IMR-90 (cell line): ENCODE measurements around the gene PSMG1. TPM values are rescaled to one million over a fixed set of nuclear protein-coding genes. Genes with fewer than 3 reads are reported as not detected.

Experiments
- ATAC-seq: fragments of 200-7000 bp; cut with Tn5 transposase; 2 replicates; pipeline ENCODE4 v1.9.1; 2020; ENCODE audit warnings: low read depth, mild to moderate bottlenecking, moderate library complexity
- BruUV-seq: library from RNA; stranded (reverse); fragments of 400-500 nt; replicated peaks from 2 replicates; lab custom pipeline; 2021; lab: Mats Ljungman, UMichigan
- CTCF ChIA-PET: fragments of 300-600 bp; formaldehyde crosslinking; extraction: SDS; loops from one replicate; lab custom pipeline; 2021; ENCODE audit warnings: antibody characterized with exemption; lab: Yijun Ruan, JAX
- POLR2A ChIA-PET: fragments of 300-600 bp; sonication (Branson Sonifier 250); formaldehyde crosslinking; loops from one replicate; lab custom pipeline; 2022; ENCODE audit warnings: antibody characterized with exemption; ENCODE audit not compliant: unreplicated experiment; lab: Charles Lee
- DNase-seq: peaks from one replicate; pipeline ENCODE4 v3.0.0; 2013
- H2AFZ ChIP-seq: replicated peaks from 2 replicates; pipeline ENCODE3; 2013; ENCODE audit warnings: low read length, mild to moderate bottlenecking; ENCODE audit not compliant: poor library complexity
- H2AK5ac ChIP-seq: 2 replicates; pipeline ENCODE4 v1.6.1; 2013; ENCODE audit warnings: low read depth, low read length, inconsistent platforms
- H2AK9ac ChIP-seq: replicated peaks from 2 replicates; pipeline ENCODE3; 2013; ENCODE audit warnings: mild to moderate bottlenecking, low read depth, low read length, moderate library complexity; ENCODE audit not compliant: poor library complexity
- H2BK120ac ChIP-seq: 2 replicates; pipeline ENCODE4 v1.6.1; 2013; ENCODE audit warnings: low read depth, low read length, inconsistent platforms
- H2BK15ac ChIP-seq: 3 replicates; pipeline ENCODE4 v1.6.1; 2013; ENCODE audit warnings: low read depth, low read length, inconsistent platforms
- H2BK20ac ChIP-seq: 2 replicates; pipeline ENCODE4 v1.6.1; 2013; ENCODE audit warnings: low read depth, mild to moderate bottlenecking, inconsistent platforms, low read length, moderate library complexity
- H2BK5ac ChIP-seq: 2 replicates; pipeline ENCODE4 v1.6.1; 2013; ENCODE audit warnings: mild to moderate bottlenecking, low read depth, low read length, inconsistent platforms; ENCODE audit not compliant: poor library complexity, severe bottlenecking
- H3K14ac ChIP-seq: replicated peaks from 2 replicates; pipeline ENCODE4 v1.6.1; 2013; ENCODE audit warnings: low read depth, low read length, inconsistent platforms
- H3K18ac ChIP-seq: 2 replicates; pipeline ENCODE4 v1.6.1; 2013; ENCODE audit warnings: low read depth, low read length, control low read depth
- H3K23ac ChIP-seq: 2 replicates; pipeline ENCODE4 v1.6.1; 2013; ENCODE audit warnings: low read depth, low read length, inconsistent platforms
- H3K27ac ChIP-seq: 2 replicates; pipeline ENCODE4 v1.5.1; 2013; ENCODE audit warnings: mild to moderate bottlenecking, control low read depth, low read length; ENCODE audit not compliant: insufficient read depth
- H3K27me3 ChIP-seq: 2 replicates; pipeline ENCODE4 v1.6.1; 2013; ENCODE audit warnings: low read length; ENCODE audit not compliant: control insufficient read depth, insufficient read depth
- H3K36me3 ChIP-seq: 2 replicates; pipeline ENCODE4 v1.6.1; 2013; ENCODE audit warnings: low read length, mixed read lengths; ENCODE audit not compliant: control insufficient read depth, insufficient read depth
- H3K4ac ChIP-seq: 2 replicates; pipeline ENCODE4 v1.6.1; 2013; ENCODE audit warnings: low read depth, low read length, inconsistent platforms
- H3K4me1 ChIP-seq: 2 replicates; pipeline ENCODE4 v1.6.1; 2013; ENCODE audit warnings: low read length, mixed read lengths; ENCODE audit not compliant: control insufficient read depth, insufficient read depth
- H3K4me2 ChIP-seq: 2 replicates; pipeline ENCODE4 v1.6.1; 2013; ENCODE audit warnings: low read depth, mild to moderate bottlenecking, control low read depth, low read length, moderate library complexity
- H3K4me3 ChIP-seq: 2 replicates; pipeline ENCODE4 v1.5.1; 2013; ENCODE audit warnings: low read depth, mild to moderate bottlenecking, control low read depth, low read length, moderate library complexity; ENCODE audit not compliant: insufficient read depth
- H3K56ac ChIP-seq: 2 replicates; pipeline ENCODE4 v1.6.1; 2013; ENCODE audit warnings: low read length, inconsistent platforms; ENCODE audit not compliant: insufficient read depth; ENCODE audit errors: extremely low read depth
- H3K79me1 ChIP-seq, 2 experiments: 2 replicates each; pipeline ENCODE4 v1.6.1; 2013; ENCODE audit warnings: low read length in 2 of 2, inconsistent platforms in 1 of 2, low read depth in 1 of 2
- H3K9ac ChIP-seq: 2 replicates; pipeline ENCODE4 v1.6.1; 2013; ENCODE audit warnings: low read depth, low read length, control low read depth
- H3K9me1 ChIP-seq: 2 replicates; pipeline ENCODE4 v1.6.1; 2013; ENCODE audit warnings: low read length, inconsistent platforms; ENCODE audit not compliant: insufficient read depth
- H3K9me3 ChIP-seq: 2 replicates; pipeline ENCODE4 v1.6.1; 2013; ENCODE audit warnings: low read length; ENCODE audit not compliant: control insufficient read depth, insufficient read depth
- H4K20me1 ChIP-seq: 2 replicates; pipeline ENCODE4 v1.6.1; 2013; ENCODE audit warnings: low read length, inconsistent platforms; ENCODE audit not compliant: insufficient read depth
- H4K5ac ChIP-seq: 2 replicates; pipeline ENCODE4 v1.6.1; 2013; ENCODE audit warnings: mild to moderate bottlenecking, low read depth, low read length, control low read depth
- H4K8ac ChIP-seq, 2 experiments: 2 replicates each; pipeline ENCODE4 v1.6.1; 2013; ENCODE audit warnings: low read depth in 2 of 2, low read length in 2 of 2, control low read depth in 1 of 2, inconsistent platforms in 1 of 2
- H4K91ac ChIP-seq: 2 replicates; pipeline ENCODE4 v1.6.1; 2013; ENCODE audit warnings: low read depth, low read length, inconsistent platforms; ENCODE audit not compliant: insufficient read depth
- BHLHE40 ChIP-seq: fragments of 150-350 bp; IDR thresholded peaks from 2 replicates; pipeline ENCODE4 v1.6.1; 2016; ENCODE audit warnings: mild to moderate bottlenecking, low read depth, low read length
- CEBPB ChIP-seq: IDR thresholded peaks from 2 replicates; pipeline ENCODE4 v1.6.1; 2012; ENCODE audit warnings: low read depth, low read length, improper control_type of control experiment
- CHD1 ChIP-seq: IDR thresholded peaks from 2 replicates; pipeline ENCODE4 v1.6.1; 2012; ENCODE audit warnings: low read depth, low read length, improper control_type of control experiment
- CTCF ChIP-seq: conservative IDR thresholded peaks from 2 replicates; pipeline ENCODE4 v1.5.1; 2012; ENCODE audit warnings: mild to moderate bottlenecking, low read depth, low read length, improper control_type of control experiment
- ELK1 ChIP-seq: fragments of 150-350 bp; IDR thresholded peaks from 2 replicates; pipeline ENCODE4 v1.6.1; 2016; ENCODE audit warnings: low read depth, mild to moderate bottlenecking, low read length, moderate library complexity, borderline replicate concordance
- FOS ChIP-seq: fragments of 150-350 bp; IDR thresholded peaks from 2 replicates; pipeline ENCODE4 v1.6.1; 2016; ENCODE audit warnings: low read depth, low read length
- MAFK ChIP-seq: IDR thresholded peaks from 2 replicates; pipeline ENCODE4 v1.6.1; 2012; ENCODE audit warnings: low read depth, low read length, improper control_type of control experiment
- MAZ ChIP-seq: IDR thresholded peaks from 2 replicates; pipeline ENCODE4 v1.6.1; 2012; ENCODE audit warnings: low read depth, mild to moderate bottlenecking, low read length, improper control_type of control experiment, moderate library complexity, borderline replicate concordance
- MXI1 ChIP-seq: IDR thresholded peaks from 2 replicates; pipeline ENCODE4 v1.6.1; 2012; ENCODE audit warnings: low read depth, mild to moderate bottlenecking, low read length, moderate library complexity, borderline replicate concordance
- NFE2L2 ChIP-seq: fragments of 150-350 bp; IDR thresholded peaks from 2 replicates; pipeline ENCODE4 v1.6.1; 2016; ENCODE audit warnings: low read depth, mild to moderate bottlenecking, low read length
- POLR2A ChIP-seq: IDR thresholded peaks from 2 replicates; pipeline ENCODE4 v1.6.1; 2012; ENCODE audit warnings: mild to moderate bottlenecking, low read depth, low read length
- RAD21 ChIP-seq: IDR thresholded peaks from 2 replicates; pipeline ENCODE4 v1.6.1; 2012; ENCODE audit warnings: low read length, improper control_type of control experiment
- RCOR1 ChIP-seq: IDR thresholded peaks from 2 replicates; pipeline ENCODE4 v1.6.1; 2012; ENCODE audit warnings: mild to moderate bottlenecking, low read length, improper control_type of control experiment; ENCODE audit not compliant: insufficient replicate concordance
- RFX5 ChIP-seq: IDR thresholded peaks from 2 replicates; pipeline ENCODE4 v1.8.0; 2012; ENCODE audit warnings: low read depth, mild to moderate bottlenecking, low read length, moderate library complexity
- SMC3 ChIP-seq: fragments of 150-350 bp; IDR thresholded peaks from 2 replicates; pipeline ENCODE4 v1.6.1; 2016; ENCODE audit warnings: low read depth, mild to moderate bottlenecking, antibody characterized with exemption, low read length, moderate library complexity
- USF2 ChIP-seq: fragments of 150-350 bp; IDR thresholded peaks from 2 replicates; pipeline ENCODE4 v1.6.1; 2017; ENCODE audit warnings: mild to moderate bottlenecking, antibody characterized with exemption, low read length, low read depth
- WGBS, 2 experiments: methylation state at CpG; one replicate each; pipeline versions ENCODE4 v1.1.5 to v1.1.7; 2013; ENCODE audit warnings: missing lambda C conversion rate in 2 of 2; ENCODE audit not compliant: insufficient read length in 1 of 2; ENCODE audit errors: extremely low coverage in 2 of 2; 5-methylcytosine and 5-hydroxymethylcytosine counted together
- dilution Hi-C: fragments of 300-500 bp; cut with HindIII; formaldehyde crosslinking; loops from one replicate; pipeline ENCODE4 v1.14.3; 2018; ENCODE audit warnings: low sequenced_read_pairs; ENCODE audit not compliant: unreplicated experiment
- in situ Hi-C: fragments of 300-500 bp; cut with MboI; formaldehyde crosslinking; loops from 3 replicates; pipeline ENCODE4 v1.14.3; 2019; ENCODE audit warnings: low sequenced_read_pairs, inconsistent platforms, mixed read lengths
- intact Hi-C: fragments of 100-400 bp; cut with micrococcal nuclease; formaldehyde crosslinking; loops from 2 replicates; pipeline ENCODE4 v1.10.0; 2022
- polyA plus RNA-seq, 3 experiments: library from polyadenylated mRNA; depleted of rRNA; stranded (reverse); fragments of >200 nt; gene quantifications; 2 replicates each; pipeline ENCODE4 v1.2.3, GENCODE V29; 2012; ENCODE audit warnings: low replicate concordance in 1 of 3
- total RNA-seq: library from RNA; depleted of rRNA; stranded (reverse); fragments of >200 nt; gene quantifications from 2 replicates; pipeline ENCODE4 v1.2.3, GENCODE V29; 2012

The PSMG1 gene
- total and polyA plus RNA-seq, 2 of the 4 experiments (the other 2 are of a cell fraction), result 37.8 to 45.4 TPM

GRCh38 chr21:39185157-39185556 lies 1.9 kb upstream of the PSMG1 start:
- H3K4ac ChIP-seq, result no peak overlapping the region
- BruUV-seq, result no TSS peak
- no peak overlapping the region for H3K14ac ChIP-seq
- no peak overlapping the region for H3K23ac ChIP-seq
- no peak for DNase-seq
- ATAC-seq, result no peak
- H3K18ac ChIP-seq, result no peak overlapping the region
- no peak overlapping the region for H2BK20ac ChIP-seq
- H4K20me1 ChIP-seq, result peaks cover 9% of the 10 kb centered on the region; the same call in 1 of the 2 replicates
- no peaks in the 10 kb centered on the region for H3K36me3 ChIP-seq
- no peak overlapping the region for H3K27ac ChIP-seq
- intact Hi-C loops, result no loop called here
- no peak overlapping the region for H2AK5ac ChIP-seq
- no peak overlapping the region for H4K5ac ChIP-seq
- CTCF ChIA-PET, result no interaction called here
- H4K8ac ChIP-seq, result no peak overlapping the region
- POLR2A ChIA-PET, result interaction anchor here (0.6 kb wide), 1 partner anchor 11 kb away, joined by 8 read pairs; no protein-coding TSS in a partner anchor
- H3K56ac ChIP-seq, result no peak overlapping the region
- H3K4me1 ChIP-seq, result peaks cover 4% of the 10 kb centered on the region; the same call in 1 of the 2 replicates
- peaks cover 4% of the 10 kb centered on the region for H3K9me1 ChIP-seq
- H2AK9ac ChIP-seq, result no peak overlapping the region
- no peak overlapping the region for H3K4me3 ChIP-seq
- H2BK120ac ChIP-seq, result no peak overlapping the region
- no peak overlapping the region for H2BK5ac ChIP-seq
- no peak overlapping the region for H3K9ac ChIP-seq
- H3K4me2 ChIP-seq, result no peak overlapping the region
- H3K27me3 ChIP-seq, result no peaks in the 10 kb centered on the region
- no peak overlapping the region for H4K91ac ChIP-seq
- H2BK15ac ChIP-seq, result no peak overlapping the region
- in situ Hi-C loops, result no loop called here
- dilution Hi-C loops, result no loop called here
- no peak overlapping the region for H2AFZ ChIP-seq
- no CpG with 5 or more reads among the region's 2 CpGs for WGBS, 2 experiments
- TF ChIP-seq CTCF, result no peak
- TF ChIP-seq SMC3, result no peak
- no peak for TF ChIP-seq MAZ
- TF ChIP-seq USF2, result no peak
- no peak for TF ChIP-seq CEBPB
- no peak for TF ChIP-seq MAFK
- TF ChIP-seq FOS, result no peak
- no peak for TF ChIP-seq ELK1
- TF ChIP-seq MXI1, result no peak
- TF ChIP-seq NFE2L2, result no peak
- TF ChIP-seq CHD1, result no peak
- TF ChIP-seq RAD21, result no peak
- no peak for TF ChIP-seq RFX5
- no peak for TF ChIP-seq RCOR1
- no peak for TF ChIP-seq POLR2A
- no peak for TF ChIP-seq BHLHE40
- H3K9me3 ChIP-seq, result no peaks in the 10 kb centered on the region
- H3K79me1 ChIP-seq, result peaks cover 15 to 30% of the 10 kb centered on the region in 2 experiments
